GM21360 (cell line): ENCODE data around the gene E2F2.

Experiments
- ATAC-seq: cut with Tn5 transposase; IDR thresholded peaks from one replicate; pipeline ENCODE4 v1.9.1; 2021; ENCODE audit warnings: mild to moderate bottlenecking, moderate library complexity; ENCODE audit not compliant: unreplicated experiment

Gene E2F2

GRCh38 chr1:23563755-23564374 is 32.8 kb upstream of the E2F2 start:
- no peak for ATAC-seq

DNA sequence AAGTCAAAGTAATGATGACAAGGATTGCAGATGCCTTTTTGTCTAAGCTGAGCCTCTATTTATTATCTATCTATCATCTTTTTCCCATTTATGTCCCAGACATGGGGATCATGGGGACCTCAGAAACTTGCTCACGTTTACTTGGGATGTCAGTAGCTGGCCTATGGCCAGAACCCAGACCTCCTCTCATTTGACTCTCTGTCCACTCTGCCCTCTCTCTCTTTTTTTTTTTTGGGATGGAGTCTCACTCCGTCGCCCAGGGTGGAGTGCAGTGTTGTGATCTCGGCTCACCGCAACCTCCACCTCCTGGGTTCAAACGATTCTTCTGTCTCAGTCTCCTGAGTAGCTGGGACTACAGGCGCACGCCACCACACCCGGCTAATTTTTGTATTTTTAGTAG is 32.0 kb upstream of the E2F2 start:
- no peak for ATAC-seq

DNA sequence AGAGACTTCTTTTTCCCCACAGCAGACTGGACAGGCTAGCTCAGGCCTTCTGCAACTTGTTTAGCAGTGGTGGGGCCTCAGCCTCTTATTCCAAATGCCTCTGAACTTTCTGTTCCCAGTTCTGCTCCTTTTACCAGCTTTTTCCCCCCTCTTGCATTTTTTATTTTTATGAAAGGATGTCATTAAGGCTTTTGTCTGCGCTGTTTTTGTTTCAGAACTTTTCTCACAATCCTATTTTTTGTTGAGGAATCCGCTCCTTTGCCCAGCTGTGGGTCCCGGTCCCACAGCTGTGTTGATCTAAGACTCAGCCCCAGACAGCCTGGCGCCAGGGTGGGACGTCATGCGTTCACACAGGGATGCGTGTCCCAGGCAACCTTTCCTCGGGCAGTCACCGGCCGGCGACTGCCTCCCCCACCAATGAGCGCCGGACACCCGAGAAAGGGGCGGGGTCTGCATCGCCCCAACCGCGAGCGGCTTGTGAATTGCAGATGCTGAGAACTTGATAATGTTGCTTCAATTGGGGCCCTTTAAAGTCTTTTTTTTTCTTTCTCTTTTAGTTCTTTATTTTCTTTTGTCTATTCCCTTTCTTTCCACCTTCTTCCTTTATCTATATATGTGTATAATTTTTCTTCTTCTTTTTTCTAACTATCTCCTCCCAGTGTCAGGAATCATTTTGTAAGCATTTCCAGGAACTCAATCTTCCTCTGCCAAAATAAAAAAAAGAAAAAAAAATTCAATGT is 31.3 kb upstream of the E2F2 start:
- no peak for ATAC-seq

GRCh38 chr1:23561813-23562100 is 30.7 kb upstream of the E2F2 start:
- no peak for ATAC-seq

GRCh38 chr1:23561076-23561812 is 30.2 kb upstream of the E2F2 start:
- no peak for ATAC-seq

DNA sequence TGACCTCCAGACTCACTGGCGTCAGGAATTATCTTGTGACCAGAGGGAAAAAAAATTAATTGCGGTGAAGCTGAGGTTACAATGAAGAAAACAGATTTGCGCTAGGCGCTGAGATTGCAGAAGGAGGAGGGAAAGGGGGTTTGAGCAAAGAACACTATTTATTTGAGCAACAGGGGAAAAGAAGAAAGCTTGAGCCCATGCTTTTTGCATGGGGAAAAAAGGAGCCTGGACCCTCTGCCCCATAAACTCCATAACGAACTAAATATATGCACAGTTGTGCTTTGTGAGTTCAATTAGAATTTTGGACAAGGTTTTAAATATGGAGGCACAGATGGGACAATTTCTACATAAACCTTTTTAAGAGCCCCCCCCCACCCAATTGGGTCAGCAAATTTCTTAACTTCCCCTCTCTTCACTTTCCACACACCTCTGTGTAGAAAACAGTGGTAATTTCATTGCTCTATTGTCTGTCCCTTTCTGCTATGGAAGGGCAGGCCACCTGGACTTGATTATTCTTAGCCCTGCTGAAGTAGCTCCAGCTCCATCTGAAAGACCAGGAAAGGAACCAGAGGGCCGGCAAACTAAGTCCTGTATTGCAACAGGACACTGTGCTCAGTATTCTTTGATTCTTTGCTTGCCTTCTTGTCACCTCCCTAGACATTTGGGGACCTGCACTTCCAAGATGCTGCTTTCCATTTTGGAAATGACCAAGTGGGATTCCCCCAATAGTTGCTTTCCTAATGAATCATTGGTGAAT is 29.1 kb upstream of the E2F2 start:
- no peak for ATAC-seq

GRCh38 chr1:23559136-23559984 is 28.3 kb upstream of the E2F2 start, which contains the start of gene ID3:
Gene ID3 (minus strand): TSS chr1:23559501. CDS start chr1:23559426, 75 bp downstream.
- peak; percentile 56 for ATAC-seq

DNA sequence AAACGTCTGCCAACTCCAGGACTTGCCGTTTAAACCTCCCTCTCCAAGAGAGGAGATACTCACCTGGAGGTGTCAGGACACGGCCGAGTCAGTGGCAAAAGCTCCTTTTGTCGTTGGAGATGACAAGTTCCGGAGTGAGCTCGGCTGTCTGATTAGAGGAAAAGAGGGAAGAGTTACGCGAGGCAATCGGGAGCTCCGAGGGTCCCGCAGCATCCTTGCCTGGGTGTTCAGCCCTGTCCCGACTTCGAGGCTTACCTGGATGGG is 27.8 kb upstream of the E2F2 start:
- ATAC-seq = no peak

GRCh38 chr1:23558140-23558871 is 27.3 kb upstream of the E2F2 start:
- no peak for ATAC-seq

DNA sequence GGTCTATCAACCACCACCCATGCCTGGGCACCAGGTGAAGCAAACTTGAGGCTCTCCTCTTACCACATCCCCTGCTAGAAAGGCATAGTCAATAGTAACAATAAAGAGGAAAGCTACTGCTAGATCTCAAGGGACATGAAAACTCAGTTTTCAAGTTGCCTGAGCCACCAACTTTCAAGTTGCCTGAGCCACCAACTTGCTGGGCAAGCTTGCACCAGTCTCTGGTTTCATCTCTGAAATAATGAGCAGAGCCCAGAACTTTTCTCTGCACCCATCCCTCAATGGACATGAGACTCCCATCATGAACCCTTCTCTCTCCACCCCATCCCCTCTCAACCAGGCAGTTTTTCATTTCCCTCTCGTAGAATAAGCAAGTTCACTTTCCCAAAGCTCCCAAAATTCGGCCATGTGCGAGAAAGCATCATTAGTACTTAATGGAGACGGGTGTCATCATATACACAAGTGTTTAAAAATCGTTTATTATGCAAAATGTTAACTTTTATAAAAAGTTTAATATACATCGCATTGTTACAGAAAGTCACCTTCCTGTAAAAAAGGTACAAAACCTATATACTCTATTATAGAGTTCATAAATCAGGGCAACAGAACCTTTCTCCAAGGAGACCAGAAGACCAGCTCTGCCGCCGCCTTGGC is 26.6 kb upstream of the E2F2 start:
- no peak for ATAC-seq

- ATAC-seq = no peak
Observed at GRCh38 chr1:23556635-23557470, 25.8 kb upstream of the E2F2 start.

DNA sequence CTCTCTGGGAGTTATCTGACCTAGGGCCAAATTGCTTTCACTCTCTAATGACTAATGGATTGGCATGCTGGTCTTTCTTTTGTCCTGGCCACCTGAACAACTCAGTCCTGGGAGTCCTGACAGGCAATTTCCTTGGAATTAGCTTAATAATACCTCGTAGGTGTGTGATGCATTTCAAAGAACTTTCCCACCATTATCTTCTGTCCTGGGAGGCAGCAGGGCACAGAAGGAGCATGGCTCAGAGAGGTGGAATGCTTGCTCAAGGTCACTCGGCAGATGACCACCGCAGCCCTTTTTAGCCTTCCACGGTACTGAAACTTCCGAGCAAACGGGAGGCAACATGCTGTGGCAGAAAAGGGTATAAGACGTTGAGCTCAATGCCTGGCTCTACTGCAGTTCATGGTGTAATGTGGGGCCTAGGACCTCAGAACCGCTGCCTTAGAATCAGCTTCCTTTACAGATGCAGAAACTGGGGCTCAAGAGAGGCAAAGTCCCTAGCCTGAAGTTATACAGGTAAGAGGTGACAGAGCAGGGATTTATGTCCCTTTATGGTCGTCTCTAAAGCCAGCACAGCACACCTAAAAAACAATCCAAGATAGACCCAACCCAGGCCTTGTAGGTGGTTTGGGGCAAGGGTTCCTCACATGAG is 25.1 kb upstream of the E2F2 start:
- ATAC-seq = no peak

- no peak for ATAC-seq
Observed at GRCh38 chr1:23555270-23555985, 24.4 kb upstream of the E2F2 start.

DNA sequence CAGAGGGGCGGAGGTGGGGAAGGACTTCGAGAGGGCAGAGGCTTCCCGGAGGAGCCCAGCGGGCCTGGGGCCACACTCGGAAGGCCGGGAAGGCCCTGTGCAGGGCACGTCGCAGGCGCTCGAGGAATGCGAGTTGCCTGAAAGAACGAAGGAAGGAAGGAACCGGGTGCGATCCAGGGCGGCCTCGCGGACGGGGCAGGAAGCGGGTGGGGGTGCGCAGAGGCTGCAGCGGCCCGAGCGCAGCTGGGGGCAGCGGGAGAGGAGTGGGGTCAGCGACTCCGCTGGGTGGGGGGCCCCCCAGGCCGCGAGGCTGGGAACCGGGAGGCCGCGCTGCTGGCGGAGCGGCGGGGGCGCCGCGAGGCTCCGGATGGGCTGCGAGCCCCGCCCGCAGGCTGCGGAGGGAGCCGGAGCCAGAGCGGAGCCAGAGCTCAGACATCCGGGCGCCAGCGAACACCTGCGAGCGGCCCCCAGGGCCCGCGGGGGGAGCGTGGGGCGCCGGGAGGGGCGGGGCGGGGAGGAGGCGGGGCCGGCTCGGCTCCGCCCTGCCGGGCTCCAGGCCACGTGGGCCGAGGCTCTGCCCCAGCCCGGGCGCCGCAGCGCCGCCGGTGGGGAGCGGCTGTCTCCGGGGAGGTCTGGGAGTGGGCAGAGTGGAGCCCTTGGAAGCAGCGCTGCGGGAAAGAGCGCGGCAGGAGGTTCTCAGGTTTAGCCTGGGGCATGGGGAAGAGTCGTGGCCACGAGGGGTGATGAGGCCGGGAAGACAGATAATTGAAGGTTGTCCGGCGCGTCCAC is 23.6 kb upstream of the E2F2 start:
- peak; percentile 43 for ATAC-seq

GRCh38 chr1:23554127-23554480 is 23.1 kb upstream of the E2F2 start:
- no peak for ATAC-seq

DNA sequence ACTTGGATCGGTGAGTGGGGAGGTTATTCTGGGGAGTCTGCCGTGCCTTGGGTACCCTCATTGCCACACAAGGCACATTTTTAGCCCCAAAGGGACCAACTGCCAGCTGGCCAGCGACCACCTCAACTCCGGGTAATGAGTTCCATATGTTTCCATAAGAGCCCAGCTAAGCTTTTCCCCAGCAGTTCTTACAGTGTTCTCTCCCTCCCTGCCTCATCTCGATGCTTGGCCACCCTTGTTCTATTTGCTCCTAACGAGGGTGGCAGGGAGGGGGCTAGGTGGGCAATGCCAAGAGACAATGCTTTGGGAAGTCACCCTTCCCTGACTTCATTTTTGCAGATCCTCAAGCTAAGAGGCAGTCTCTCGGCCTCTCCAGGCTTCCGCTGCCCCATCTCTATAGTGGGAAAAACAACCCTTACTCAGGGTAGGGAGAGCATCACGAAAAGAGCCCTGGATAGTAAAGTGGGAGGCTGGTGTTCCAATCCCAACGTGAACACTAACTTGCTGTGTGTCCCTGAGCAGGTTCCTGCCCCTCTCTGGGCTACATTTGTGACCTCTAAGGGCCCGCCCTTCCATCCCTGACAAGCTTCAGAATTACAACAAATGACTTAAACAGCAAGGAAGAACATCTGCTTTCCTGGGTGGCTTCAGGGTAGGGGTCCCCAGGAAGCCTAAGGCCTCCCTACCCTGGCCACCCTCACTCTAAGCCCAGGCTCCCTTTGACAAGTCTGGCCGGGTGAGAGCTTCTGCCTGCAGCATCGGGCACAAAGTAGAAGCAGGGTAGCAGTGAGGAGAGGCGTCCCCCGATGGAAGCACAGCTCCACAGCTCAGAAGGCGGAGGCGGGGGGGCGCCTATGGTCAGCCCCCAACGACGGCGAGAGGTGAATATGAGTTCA is 22.4 kb upstream of the E2F2 start:
- no peak for ATAC-seq
